Head of caudate nucleus (tissue), 42 donors: ENCODE results near the gene SRP68.

Source experiments
- DNase-seq, 42 donors: peaks; one replicate each; pipeline versions ENCODE4 v3.0.0 to v3.0.0-alpha.2; 2020 to 2021; ENCODE audit warnings: mixed read lengths in 7 of 42
- intact Hi-C: fragments of 100-400 bp; cut with DNase I; formaldehyde crosslinking; loops from one replicate; pipeline ENCODE4 v1.15.0; 2022

SRP68 gene

DNA sequence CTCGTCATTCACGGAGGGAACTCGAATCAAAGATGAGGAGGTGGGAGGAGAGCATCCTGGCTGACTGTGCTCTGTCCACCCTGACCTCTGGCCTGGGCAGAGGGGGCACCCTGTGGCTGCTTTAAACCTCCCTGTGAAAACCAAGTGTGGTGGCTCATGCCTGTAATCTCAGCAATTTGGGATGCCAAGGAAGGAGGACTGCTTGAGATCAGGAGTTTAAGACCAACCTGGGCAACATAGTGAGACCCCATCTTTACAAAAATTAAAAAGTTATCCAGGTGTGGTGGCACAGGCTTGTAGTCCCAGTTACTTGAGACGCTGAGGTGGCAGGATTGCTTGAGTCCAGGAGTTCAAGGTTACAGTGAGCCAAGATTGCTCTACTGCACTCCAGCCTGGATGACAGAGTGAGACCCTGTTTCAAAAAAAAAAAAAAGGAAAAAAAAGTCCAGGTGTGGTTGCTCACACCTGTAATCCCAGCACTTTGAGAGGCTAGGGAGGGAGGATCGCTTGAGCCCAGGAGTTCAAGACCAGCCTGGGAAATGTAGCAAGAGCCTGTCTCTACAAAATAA lies 77.4 kb downstream of the SRP68 start:
- DNase-seq: no peak
- intact Hi-C loops: no loop called here

DNA sequence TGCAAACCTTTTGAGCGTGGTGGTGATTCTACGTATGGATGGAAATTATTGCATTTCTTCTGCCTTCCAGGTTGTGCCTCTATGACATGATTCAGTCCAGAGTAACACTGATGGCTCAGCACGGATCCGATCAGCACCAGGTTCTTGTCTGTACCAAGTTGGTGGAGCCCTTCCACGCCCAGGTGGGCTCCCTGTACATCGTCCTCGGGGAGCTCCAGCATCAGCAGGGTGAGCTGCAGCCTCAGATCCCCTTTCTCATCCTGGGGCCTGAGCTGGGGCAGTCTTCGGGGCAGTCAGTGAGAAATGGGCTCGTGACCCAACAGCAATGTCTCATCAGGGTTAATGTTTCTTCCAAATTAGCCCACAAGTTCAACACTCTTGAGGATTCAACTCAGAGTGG lies 80.9 kb downstream of the SRP68 start:
- intact Hi-C loops: no loop called here
- DNase-seq: no peak
